GM18505 (cell line): Measurements from ENCODE around the gene CTF1.
A peak's percentile ranks its signal among the peaks of the same experiment; 100 is the strongest.
"Not testable (repeated sequence)": the region's sequence is repeated elsewhere in the genome, so short reads cannot be mapped to it uniquely, and the experiment has no call there.

Experiments used
- ATAC-seq: cut with Tn5 transposase; IDR thresholded peaks from one replicate; pipeline ENCODE4 v1.9.1; 2021; ENCODE audit not compliant: unreplicated experiment
- POLR2A ChIP-seq: IDR thresholded peaks from 4 replicates; pipeline ENCODE4 v1.6.1; 2011; ENCODE audit warnings: borderline replicate concordance; ENCODE audit not compliant: insufficient read depth, insufficient read length; ENCODE audit errors: extremely low read depth

CTF1 gene

GRCh38 chr16:30875871-30876801 is 20.3 kb upstream of the CTF1 start:
- ATAC-seq, result no peak
- TF ChIP-seq POLR2A, result no peak

GRCh38 chr16:30876867-30877266 is 19.5 kb upstream of the CTF1 start:
- TF ChIP-seq POLR2A, result no peak
- ATAC-seq, result no peak

GRCh38 chr16:30882429-30883310 is 13.7 kb upstream of the CTF1 start:
- no peak for TF ChIP-seq POLR2A
- no peak for ATAC-seq

- no peak for ATAC-seq
- no peak for TF ChIP-seq POLR2A
These were observed 11.7 kb upstream of the CTF1 start for GRCh38 chr16:30884760-30885159.

GRCh38 chr16:30885196-30885595 is 11.2 kb upstream of the CTF1 start:
- TF ChIP-seq POLR2A, result no peak
- ATAC-seq, result no peak

- no peak for TF ChIP-seq POLR2A
- ATAC-seq, result no peak
These were observed 10.3 kb upstream of the CTF1 start for GRCh38 chr16:30886145-30886544.

- no peak for ATAC-seq
- no peak for TF ChIP-seq POLR2A
These were observed 8.5 kb upstream of the CTF1 start for GRCh38 chr16:30887927-30888326.

GRCh38 chr16:30888856-30889499 is 7.4 kb upstream of the CTF1 start:
- ATAC-seq, result no peak
- no peak for TF ChIP-seq POLR2A

GRCh38 chr16:30889721-30890120 is 6.7 kb upstream of the CTF1 start:
- no peak for ATAC-seq
- no peak for TF ChIP-seq POLR2A

- not testable (repeated sequence) for ATAC-seq
These were observed 5.2 kb upstream of the CTF1 start for GRCh38 chr16:30891043-30891823.

GRCh38 chr16:30892670-30893416 is 3.6 kb upstream of the CTF1 start:
- ATAC-seq, result no peak
- TF ChIP-seq POLR2A, result no peak

- TF ChIP-seq POLR2A, result no peak
- peak; percentile 3 for ATAC-seq
These were observed 3.0 kb upstream of the CTF1 start for GRCh38 chr16:30893417-30893743.
